PC-3 (cell line): ENCODE data around the gene ITIH5. TPM values are rescaled to one million over a fixed set of nuclear protein-coding genes. Genes with fewer than 3 reads are reported as not detected.
"Not testable (repeated sequence)": the region's sequence is repeated elsewhere in the genome, so short reads cannot be mapped to it uniquely, and the experiment has no call there.

Experiments used
- ATAC-seq: fragments of 200-7000 bp; cut with Tn5 transposase; 2 replicates; pipeline ENCODE4 v1.9.1; 2020; ENCODE audit warnings: mild to moderate bottlenecking, moderate library complexity
- Bru-seq: library from RNA; stranded (reverse); fragments of 400-500 nt; gene quantifications from one replicate; lab custom pipeline; 2021; lab: Mats Ljungman, UMichigan
- BruChase-seq, 2 experiments: library from RNA; stranded (reverse); fragments of 400-500 nt; gene quantifications; one replicate each; lab custom pipeline; 2021; lab: Mats Ljungman, UMichigan
- BruUV-seq: library from RNA; stranded (reverse); fragments of 400-500 nt; replicated peaks from 2 replicates; lab custom pipeline; 2021; lab: Mats Ljungman, UMichigan
- CTCF ChIA-PET: fragments of 300-600 bp; sonication (Branson Sonifier 250); formaldehyde crosslinking; loops from one replicate; lab custom pipeline; 2022; ENCODE audit warnings: antibody characterized with exemption; lab: Charles Lee
- POLR2A ChIA-PET: fragments of 300-600 bp; sonication (Branson Sonifier 250); formaldehyde crosslinking; loops from one replicate; lab custom pipeline; 2022; ENCODE audit warnings: antibody characterized with exemption; ENCODE audit not compliant: unreplicated experiment; lab: Charles Lee
- DNase-seq: peaks from one replicate; pipeline ENCODE4 v3.0.0-alpha.2; 2015
- H2AFZ ChIP-seq: fragments of 300-600 bp; sonication (generic); 2 replicates; pipeline ENCODE4 v1.6.0; 2016; ENCODE audit warnings: antibody characterized with exemption, low read length
- H3F3A ChIP-seq: fragments of 300-600 bp; sonication (generic); one replicate; pipeline ENCODE4 v1.6.0; 2017; ENCODE audit warnings: antibody characterized with exemption, low read length, control low read depth, mild to moderate bottlenecking; ENCODE audit not compliant: unreplicated experiment
- H3K27ac ChIP-seq: fragments of 300-600 bp; sonication (generic); 2 replicates; pipeline ENCODE4 v1.5.1; 2016; ENCODE audit warnings: mild to moderate bottlenecking, low read length
- H3K27me3 ChIP-seq: fragments of 300-600 bp; sonication (generic); 2 replicates; pipeline ENCODE4 v1.6.1; 2016; ENCODE audit warnings: low read length, mixed read lengths
- H3K36me3 ChIP-seq: fragments of 300-600 bp; sonication (generic); 2 replicates; pipeline ENCODE4 v1.6.1; 2016; ENCODE audit warnings: low read depth, mixed run types, low read length, mixed read lengths
- H3K4me1 ChIP-seq: fragments of 300-600 bp; sonication (generic); 2 replicates; pipeline ENCODE4 v1.5.1; 2016; ENCODE audit warnings: low read length; ENCODE audit not compliant: insufficient read depth
- H3K4me2 ChIP-seq: fragments of 300-600 bp; sonication (generic); 2 replicates; pipeline ENCODE4 v1.6.0; 2016; ENCODE audit warnings: low read length
- H3K4me3 ChIP-seq: fragments of 300-600 bp; sonication (generic); 2 replicates; pipeline ENCODE4 v1.5.1; 2016; ENCODE audit warnings: mild to moderate bottlenecking, low read length, mixed read lengths
- H3K79me2 ChIP-seq: fragments of 300-600 bp; sonication (generic); 2 replicates; pipeline ENCODE4 v1.6.1; 2017; ENCODE audit warnings: low read length, mixed read lengths
- H3K9ac ChIP-seq: fragments of 300-600 bp; sonication (generic); 2 replicates; pipeline ENCODE4 v1.6.0; 2016; ENCODE audit warnings: mild to moderate bottlenecking, low read length
- H3K9me2 ChIP-seq: fragments of 300-600 bp; sonication (generic); replicated peaks from 2 replicates; pipeline ENCODE4 v1.6.1; 2016; ENCODE audit warnings: mixed run types, low read length, mixed read lengths
- H3K9me3 ChIP-seq: fragments of 300-600 bp; sonication (generic); 2 replicates; pipeline ENCODE4 v1.6.1; 2016; ENCODE audit warnings: low read length, mixed read lengths
- H4K20me1 ChIP-seq: fragments of 300-600 bp; sonication (generic); 2 replicates; pipeline ENCODE4 v1.6.1; 2016; ENCODE audit warnings: low read length, mixed read lengths
- CTCF ChIP-seq: fragments of 300-600 bp; sonication (generic); conservative IDR thresholded peaks from 2 replicates; pipeline ENCODE4 v1.5.1; 2017; ENCODE audit warnings: antibody characterized with exemption, low read depth, mild to moderate bottlenecking, low read length
- EZH2 ChIP-seq: fragments of 300-600 bp; sonication (generic); IDR thresholded peaks from one replicate; pipeline ENCODE4 v1.6.1; 2017; ENCODE audit warnings: antibody characterized with exemption, mild to moderate bottlenecking, low read length; ENCODE audit not compliant: unreplicated experiment
- EZH2phosphoT487 ChIP-seq: fragments of 300-600 bp; sonication (generic); IDR thresholded peaks from 2 replicates; pipeline ENCODE4 v1.6.1; 2018; ENCODE audit warnings: mild to moderate bottlenecking, antibody characterized with exemption, low read length, borderline replicate concordance
- intact Hi-C: fragments of 100-400 bp; cut with micrococcal nuclease; formaldehyde crosslinking; loops from 2 replicates; pipeline ENCODE4 v1.9.0; 2023
- long read RNA-seq: library from polyadenylated mRNA; unstranded; transcript quantifications from one replicate; pipeline ENCODE4 v2.0.0, GENCODE V29; 2021; ENCODE audit not compliant: unreplicated experiment
- total RNA-seq: library from RNA; depleted of rRNA; stranded (reverse); fragments of >200 nt; gene quantifications from 2 replicates; pipeline ENCODE4 v1.2.3, GENCODE V29; 2014; rRNA removed

ITIH5 gene
- total RNA-seq (not detected in 2 replicates), Bru-seq, nascent RNA (not detected), BruChase-seq, experiment 1, labeled RNA remaining after a 6-hour chase (percentile 1 among the genes with signal in this experiment), BruChase-seq, experiment 2, labeled RNA remaining after a 2-hour chase (percentile 1 among the genes with signal in this experiment)
- long read RNA-seq = 0 reads

- no peak for ATAC-seq
Measured at GRCh38 chr10:7666253-7667023, at the start of gene ITIH5. Gene ITIH5, minus strand, starts transcription at chr10:7666966. Its CDS starts 74 bp downstream, at chr10:7666892.

GRCh38 chr10:7715515-7715914, 48.7 kb upstream of the ITIH5 start:
- H3K4me2 ChIP-seq = no peak overlapping the region
- H3K27me3 ChIP-seq = peaks cover 20% of the 10 kb centered on the region; the same call in 1 of the 2 replicates
- H4K20me1 ChIP-seq = no peaks in the 10 kb centered on the region
- intact Hi-C loops = no loop called here
- no peak overlapping the region for H3K9ac ChIP-seq
- no peaks in the 10 kb centered on the region for H3K79me2 ChIP-seq
- ATAC-seq (no peak), DNase-seq (no peak)
- H3K9me3 ChIP-seq = no peaks in the 10 kb centered on the region
- H3F3A ChIP-seq = no peaks in the 10 kb centered on the region
- BruUV-seq = no TSS peak
- H3K27ac ChIP-seq = no peak overlapping the region
- POLR2A ChIA-PET = no interaction called here
- no peak overlapping the region for H3K4me3 ChIP-seq
- H2AFZ ChIP-seq = no peak overlapping the region
- H3K9me2 ChIP-seq = no peaks in the 10 kb centered on the region
- no peaks in the 10 kb centered on the region for H3K36me3 ChIP-seq
- H3K4me1 ChIP-seq = no peaks in the 10 kb centered on the region
- TF ChIP-seq CTCF = no peak
- TF ChIP-seq EZH2phosphoT487 = no peak
- TF ChIP-seq EZH2 = no peak
- CTCF ChIA-PET = no interaction called here

More at GRCh38 chr10:7666253-7667023, at the start of gene ITIH5:
- Histone ChIP-seq H3K27me3 (peaks cover 31% of the 10 kb centered on the region), H3K9me3 (no peaks in the 10 kb centered on the region), H3K79me2 (no peaks in the 10 kb centered on the region), H4K20me1 (no peaks in the 10 kb centered on the region), H3K27ac (no peak within 1 kb of the TSS), H3F3A (no peaks in the 10 kb centered on the region), H2AFZ (no peak within 1 kb of the TSS), H3K4me2 (no peak within 1 kb of the TSS), H3K9me2 (no peaks in the 10 kb centered on the region), H3K4me3 (no peak within 1 kb of the TSS), H3K9ac (no peak within 1 kb of the TSS), H3K36me3 (no peaks in the 10 kb centered on the region), H3K4me1 (no peaks in the 10 kb centered on the region)
- no TSS peak for BruUV-seq
- TF ChIP-seq EZH2phosphoT487 = no peak
- TF ChIP-seq EZH2 = no peak
- TF ChIP-seq CTCF = no peak
- intact Hi-C loops = no loop called here
- ChIA-PET POLR2A (no interaction called here), CTCF (no interaction called here)
- no peak for DNase-seq

- CTCF ChIA-PET = not testable (repeated sequence)
Measured at GRCh38 chr10:7711075-7711474, 44.3 kb upstream of the ITIH5 start.

More at GRCh38 chr10:7711075-7711474, 44.3 kb upstream of the ITIH5 start:
- H3K36me3 ChIP-seq, H2AFZ ChIP-seq, H3K4me1 ChIP-seq, BruUV-seq, H3K9me2 ChIP-seq, ATAC-seq, H3K9me3 ChIP-seq, H3K4me3 ChIP-seq, POLR2A ChIA-PET, H3F3A ChIP-seq, H3K9ac ChIP-seq, H3K4me2 ChIP-seq, H4K20me1 ChIP-seq, H3K27ac ChIP-seq, DNase-seq, intact Hi-C loops, H3K79me2 ChIP-seq: not testable (repeated sequence)
- H3K27me3 ChIP-seq = 0 out of 2 replicates have a peak, but pooled peaks cover 27% of the 10 kb centered on the region
